ENCODE data around the gene CARF.

DNA sequence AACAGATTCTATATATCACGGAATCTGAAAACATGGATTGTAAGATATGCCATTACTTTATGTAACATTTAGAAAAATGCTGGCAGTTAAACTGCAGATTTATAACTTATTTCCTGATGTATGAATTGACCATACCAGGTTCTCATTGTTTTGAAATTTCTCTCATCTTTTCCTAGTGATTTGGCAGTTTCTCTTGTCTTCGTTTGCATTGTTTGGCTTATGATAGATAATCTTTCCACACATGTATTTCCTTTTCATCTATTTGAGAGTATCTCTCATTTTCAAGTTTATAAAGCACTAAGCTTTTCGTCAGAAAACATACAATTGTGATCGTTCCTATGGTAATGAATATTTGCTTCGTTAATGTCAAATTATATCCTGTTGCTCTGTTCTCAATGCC lies 118.9 kb downstream of the CARF start:
- TF ChIP-seq, protein P1, sequence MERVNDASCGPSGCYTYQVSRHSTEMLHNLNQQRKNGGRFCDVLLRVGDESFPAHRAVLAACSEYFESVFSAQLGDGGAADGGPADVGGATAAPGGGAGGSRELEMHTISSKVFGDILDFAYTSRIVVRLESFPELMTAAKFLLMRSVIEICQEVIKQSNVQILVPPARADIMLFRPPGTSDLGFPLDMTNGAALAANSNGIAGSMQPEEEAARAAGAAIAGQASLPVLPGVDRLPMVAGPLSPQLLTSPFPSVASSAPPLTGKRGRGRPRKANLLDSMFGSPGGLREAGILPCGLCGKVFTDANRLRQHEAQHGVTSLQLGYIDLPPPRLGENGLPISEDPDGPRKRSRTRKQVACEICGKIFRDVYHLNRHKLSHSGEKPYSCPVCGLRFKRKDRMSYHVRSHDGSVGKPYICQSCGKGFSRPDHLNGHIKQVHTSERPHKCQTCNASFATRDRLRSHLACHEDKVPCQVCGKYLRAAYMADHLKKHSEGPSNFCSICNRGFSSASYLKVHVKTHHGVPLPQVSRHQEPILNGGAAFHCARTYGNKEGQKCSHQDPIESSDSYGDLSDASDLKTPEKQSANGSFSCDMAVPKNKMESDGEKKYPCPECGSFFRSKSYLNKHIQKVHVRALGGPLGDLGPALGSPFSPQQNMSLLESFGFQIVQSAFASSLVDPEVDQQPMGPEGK (CRISPR knock-in tag; IDR thresholded peaks at IDR 0.05; ENCODE audit: borderline replicate concordance) = no peak
- TF ChIP-seq RARB (CRISPR knock-in tag; IDR thresholded peaks at IDR 0.05) (no peak), PPARA (CRISPR knock-in tag; IDR thresholded peaks at IDR 0.05; ENCODE audit: borderline replicate concordance) (no peak), ARNTL (CRISPR knock-in tag; IDR thresholded peaks at IDR 0.05; ENCODE audit: borderline replicate concordance, low read depth) (no peak), SNAI2 (CRISPR knock-in tag; IDR thresholded peaks at IDR 0.05) (no peak), ZFP3 (CRISPR knock-in tag; IDR thresholded peaks at IDR 0.05) (no peak), GLIS3 (CRISPR knock-in tag; IDR thresholded peaks at IDR 0.05) (no peak), ZC3H10 (CRISPR knock-in tag; IDR thresholded peaks at IDR 0.05) (no peak), ZFP30 (CRISPR knock-in tag; IDR thresholded peaks at IDR 0.05) (no peak), CSDC2 (CRISPR knock-in tag; IDR thresholded peaks at IDR 0.05) (no peak)
